Activated CD8-positive, alpha-beta memory T cell treated with anti-CD3 and anti-CD28 coated beads, Interleukin-2, amount 50 U/mL, for 1 hour (primary cell): ENCODE data around the gene STX11.
"Not testable (repeated sequence)": the region's sequence is repeated elsewhere in the genome, so short reads cannot be mapped to it uniquely, and the experiment has no call there.

Experiments used
- DNase-seq: peaks from one replicate; pipeline ENCODE4 v3.0.0-alpha.2; 2020; ENCODE audit errors: extremely low read depth

STX11 gene

DNA sequence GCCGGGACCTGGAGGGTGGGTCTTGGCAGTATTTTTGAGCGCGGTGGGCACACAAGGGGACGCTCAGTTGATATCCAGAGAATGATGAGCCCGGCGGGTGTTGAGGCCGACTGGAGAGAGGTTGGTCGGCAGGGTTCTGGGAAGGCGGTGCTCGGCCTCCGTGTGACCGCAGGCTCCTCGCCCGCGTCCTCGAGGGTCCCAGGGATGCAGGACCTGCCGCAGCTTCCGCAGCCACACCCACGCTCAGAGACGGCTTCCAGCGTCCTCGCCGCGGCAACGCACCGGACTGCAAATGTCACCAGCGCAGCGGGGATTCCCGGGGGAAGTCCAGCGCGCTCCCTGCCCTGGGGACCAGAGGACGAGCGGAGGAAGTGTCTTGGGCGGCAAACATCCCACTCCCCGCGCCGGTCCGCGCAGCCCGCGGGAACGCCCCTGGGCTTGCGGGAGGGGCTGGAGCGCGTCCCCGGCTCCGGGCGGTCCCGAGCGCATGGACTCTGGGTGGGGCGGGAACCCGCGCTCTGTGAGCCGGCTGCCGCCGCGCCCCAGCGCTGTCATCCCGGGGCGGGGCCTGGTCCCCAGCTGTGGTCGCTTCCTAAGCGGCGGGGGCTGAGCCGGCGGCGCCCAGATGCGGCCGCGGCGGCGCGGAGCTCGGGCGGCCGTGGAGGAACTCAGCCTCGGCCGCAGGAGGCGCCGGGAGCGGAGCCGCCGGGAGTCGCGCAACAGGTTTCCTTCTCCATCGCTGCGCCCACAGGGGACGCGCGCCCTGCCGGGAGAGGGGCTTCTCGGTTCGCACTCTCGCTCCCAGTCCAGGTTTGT lies at the start of gene STX11:
TSS of gene STX11 (plus strand) at position 624 of the 816 bp plus-strand sequence. CDS start 36,111 bp downstream, outside the sequence.
- DNase-seq, result no peak

DNA sequence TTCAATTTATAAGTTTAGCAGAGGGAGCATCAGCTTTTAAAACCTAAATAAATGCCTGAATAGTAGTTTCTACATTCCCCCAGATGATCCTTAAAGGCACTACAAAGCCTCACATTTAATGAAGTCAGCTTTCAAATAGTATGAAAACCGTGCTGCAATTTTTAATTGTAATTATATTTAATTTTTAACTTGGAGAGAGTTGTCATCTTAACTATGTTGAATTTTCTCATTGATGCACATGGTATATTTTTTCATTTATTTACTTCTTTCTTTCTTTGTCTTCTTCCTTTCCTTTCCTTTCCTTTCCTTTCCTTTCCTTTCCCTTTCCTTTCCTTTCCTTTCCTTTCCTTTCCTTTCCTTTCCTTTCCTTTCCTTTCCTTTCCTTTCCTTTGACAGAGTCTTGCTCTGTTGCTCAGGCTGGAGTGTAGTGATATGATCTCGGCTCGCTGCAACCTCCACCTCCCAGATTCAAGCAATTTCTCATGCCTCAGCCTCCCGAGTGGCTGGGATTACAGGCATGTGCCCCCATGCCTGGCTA lies 47.2 kb upstream of the STX11 start:
- DNase-seq, result no peak

DNA sequence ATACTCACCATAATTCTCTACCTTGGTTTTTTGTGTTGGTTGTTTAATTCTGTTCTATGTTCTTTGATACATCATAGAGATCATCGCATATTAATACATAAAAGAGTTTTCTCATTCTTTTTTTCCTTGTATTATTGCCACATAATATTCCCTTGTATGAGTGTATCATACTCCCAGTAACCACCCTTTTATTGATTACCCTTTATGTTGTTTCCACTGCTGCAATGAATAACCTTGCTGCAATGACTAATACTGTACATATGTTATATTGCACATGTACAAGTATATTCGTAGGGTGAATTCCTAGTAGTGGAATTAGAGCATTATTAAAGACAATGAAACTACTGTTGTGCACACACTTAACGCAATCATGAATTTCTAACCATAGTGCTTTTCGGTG lies 45.8 kb upstream of the STX11 start:
- DNase-seq, result no peak

DNA sequence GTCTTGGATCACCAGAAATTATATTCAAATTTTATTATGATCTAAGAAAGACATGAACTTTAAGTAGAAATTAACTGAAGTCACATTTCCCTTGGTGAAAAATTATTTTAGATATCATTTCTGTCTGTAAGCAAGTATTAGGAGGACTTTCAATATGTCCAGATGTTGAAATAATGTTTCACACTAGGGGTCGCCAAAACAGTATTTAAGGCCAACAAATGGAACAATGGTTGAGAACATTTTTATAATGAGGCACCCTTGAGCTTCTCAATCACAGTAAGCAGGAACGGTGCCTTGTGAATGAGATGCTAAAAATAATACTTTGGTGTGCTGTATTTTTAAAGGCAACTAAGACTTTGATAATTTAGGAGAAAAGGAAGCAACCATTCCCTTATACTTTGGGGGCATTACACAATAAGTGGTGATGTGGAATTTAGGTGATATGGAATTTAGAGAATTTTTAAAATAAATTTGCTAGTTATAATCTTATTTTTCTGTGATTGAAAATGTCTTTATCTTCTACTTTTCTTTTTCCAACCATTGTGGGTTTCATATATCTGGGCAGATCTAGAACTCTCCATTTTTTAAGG lies 45.3 kb upstream of the STX11 start:
- DNase-seq, result peak; percentile 20

DNA sequence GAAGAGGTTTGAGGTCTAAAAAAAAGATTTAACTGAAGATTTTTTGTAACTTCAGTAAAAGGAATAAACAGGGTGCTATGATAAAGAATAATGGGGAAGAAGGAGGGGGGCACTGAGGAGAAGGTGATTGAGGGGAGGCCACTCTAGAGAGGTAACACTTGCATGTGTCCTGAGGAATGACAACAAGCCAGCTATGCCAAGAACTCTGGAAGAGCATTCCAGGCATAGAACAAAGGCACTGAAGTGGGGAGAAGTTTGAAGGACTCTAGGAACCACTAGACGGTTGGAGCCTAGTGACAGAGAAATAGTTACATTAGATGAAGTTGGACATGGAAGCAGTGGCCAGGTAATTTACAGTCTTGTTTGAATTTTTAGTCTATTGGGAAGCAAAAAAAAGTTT lies 44.1 kb upstream of the STX11 start:
- no peak for DNase-seq

DNA sequence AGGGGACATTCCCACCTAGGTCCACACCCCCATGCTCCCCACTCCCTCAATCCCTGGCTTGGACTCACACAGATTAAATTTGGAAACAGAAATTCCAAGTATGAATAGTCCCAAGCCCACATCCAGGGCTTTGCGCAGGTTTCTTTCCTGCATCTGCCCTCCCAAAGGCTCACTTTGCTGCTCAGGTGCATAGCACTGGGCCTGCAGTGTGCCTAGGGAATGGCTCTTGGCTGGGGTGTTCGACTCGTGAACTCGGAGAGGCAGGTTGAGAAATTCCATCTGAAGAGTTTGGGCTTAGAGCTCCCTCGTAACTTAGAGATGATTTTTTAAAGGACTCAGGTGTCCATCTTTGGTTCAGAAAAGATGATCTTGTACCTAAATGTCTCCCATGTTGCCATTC lies 40.1 kb upstream of the STX11 start:
- DNase-seq, result no peak

DNA sequence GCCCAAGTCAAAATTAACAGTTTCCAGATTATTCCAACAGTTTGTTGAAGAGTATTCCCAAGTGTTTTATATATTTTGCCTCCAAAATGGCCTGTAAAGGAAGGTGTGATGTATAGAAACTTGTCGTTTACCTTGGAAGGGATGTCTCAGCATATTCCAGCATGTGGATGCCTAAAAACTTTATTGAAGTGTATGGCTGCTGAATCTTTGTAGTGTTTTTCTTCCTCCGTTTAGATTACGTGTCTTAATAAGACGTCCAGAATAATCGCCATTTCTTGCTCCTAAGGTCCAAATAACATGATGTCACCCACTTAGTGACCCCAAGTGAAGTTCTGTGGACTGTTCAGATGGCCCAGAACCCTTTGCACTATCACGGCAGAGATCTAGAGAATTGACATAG lies 37.0 kb upstream of the STX11 start:
- DNase-seq, result no peak

DNA sequence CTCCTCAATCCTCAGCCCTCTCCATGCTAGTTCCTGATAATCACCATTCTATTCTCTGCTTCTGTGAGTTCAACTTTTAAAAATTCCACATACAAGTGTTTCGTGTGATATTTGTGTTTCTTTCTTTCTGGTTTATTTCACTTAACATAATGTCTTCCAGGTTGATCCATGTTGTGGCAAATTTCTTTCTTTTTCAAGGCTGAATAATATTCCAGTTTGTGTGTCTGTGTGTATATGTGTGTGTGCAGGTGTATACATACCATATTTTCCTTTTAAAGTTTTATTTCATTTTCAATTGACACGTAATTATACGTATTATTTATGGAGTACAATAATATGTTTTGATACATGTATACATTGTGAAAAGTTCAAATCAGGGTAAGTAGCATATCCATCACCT lies 35.1 kb upstream of the STX11 start:
- no peak for DNase-seq

DNA sequence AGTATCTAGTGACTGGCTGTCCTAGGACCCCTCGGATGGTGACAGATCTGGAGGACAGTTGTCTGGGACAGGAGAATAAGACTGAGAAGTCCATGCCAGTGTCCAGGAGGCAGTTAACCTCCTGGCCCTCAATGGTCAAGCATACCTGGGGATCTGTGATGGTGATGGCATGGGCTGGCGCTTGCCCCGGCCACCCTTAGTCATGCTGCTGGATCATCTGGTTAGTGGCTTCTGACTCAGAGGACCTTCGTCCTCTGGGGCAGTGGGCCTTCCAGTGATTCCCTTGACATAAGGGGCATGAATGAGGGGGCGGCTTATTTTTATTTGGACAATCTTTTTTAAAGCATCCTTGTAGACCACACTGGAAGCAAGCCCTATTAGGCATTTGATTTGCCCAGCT lies 30.9 kb upstream of the STX11 start:
- DNase-seq, result no peak

DNA sequence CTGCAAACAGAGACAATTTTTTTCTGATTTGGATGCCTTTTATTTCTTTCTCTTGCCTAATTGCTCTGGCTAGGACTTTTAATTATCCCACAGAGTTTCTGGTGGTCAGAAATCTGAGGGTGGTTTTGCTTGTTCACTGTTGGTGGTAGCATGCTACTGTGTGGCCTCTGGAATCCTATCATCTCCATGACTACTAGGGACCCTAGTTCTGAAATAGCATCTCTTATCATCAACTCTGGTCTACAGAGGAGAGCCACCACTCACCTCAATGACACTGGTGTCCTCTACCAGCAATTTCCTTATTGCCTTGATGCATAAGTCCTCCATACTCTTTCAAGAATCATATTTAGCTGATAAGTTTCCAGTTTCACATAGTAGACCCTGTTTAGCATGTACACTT lies 27.5 kb upstream of the STX11 start:
- DNase-seq, result no peak

DNA sequence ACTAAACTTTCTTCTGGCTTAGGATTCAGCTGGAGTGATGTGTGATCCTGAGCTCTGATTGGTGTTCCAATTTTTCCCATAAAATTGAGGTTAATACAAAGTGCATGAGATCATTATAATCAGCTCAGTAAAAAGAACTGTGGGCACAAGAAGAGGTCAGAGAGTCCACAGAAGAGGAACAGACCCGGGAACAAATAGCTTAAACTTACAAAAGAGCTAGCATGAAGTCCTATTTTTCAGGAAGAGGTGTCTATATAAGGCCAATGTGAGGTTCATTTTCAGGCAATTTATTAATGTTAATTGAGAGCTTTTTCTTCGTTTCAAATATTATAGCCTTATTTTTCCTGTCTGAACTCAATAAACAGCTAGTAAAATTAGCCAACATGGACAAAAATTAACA lies 26.9 kb upstream of the STX11 start:
- DNase-seq, result no peak

DNA sequence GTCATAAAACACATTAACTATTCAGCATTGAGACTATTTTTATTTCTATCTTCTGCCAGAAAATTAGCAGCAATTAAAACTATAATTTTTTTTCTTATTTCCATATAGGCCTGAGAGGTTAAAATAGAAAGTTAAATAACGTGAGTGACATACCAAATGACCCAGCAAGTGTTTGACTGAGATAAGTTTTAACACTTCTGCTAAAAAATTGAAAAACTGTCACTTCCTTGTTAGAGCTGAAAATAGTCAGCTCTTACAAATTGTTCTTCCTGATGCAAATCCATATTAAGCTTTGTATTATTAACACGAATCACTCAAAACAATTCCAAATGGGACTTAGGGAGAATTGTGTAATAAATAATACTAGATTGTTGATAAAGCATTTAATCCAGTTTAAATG lies 26.5 kb upstream of the STX11 start:
- DNase-seq, result no peak

DNA sequence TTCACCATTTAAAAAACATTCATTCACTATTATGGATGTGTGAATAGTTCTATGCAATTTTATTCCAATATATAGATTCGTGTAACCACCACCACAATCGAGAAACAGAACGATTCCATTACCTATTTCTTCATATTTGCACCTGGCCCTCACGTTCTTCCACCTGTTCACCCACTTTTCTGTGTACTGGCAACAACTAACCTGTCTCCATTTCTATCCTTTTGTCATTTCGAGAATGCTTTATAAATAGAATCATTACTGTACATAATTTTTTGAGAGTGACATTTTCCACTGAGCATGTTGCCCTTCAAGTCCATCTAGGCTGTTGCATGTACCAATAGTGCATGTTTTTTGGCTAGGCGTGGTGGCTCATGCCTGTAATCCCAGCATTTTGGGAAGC lies 23.2 kb upstream of the STX11 start:
- DNase-seq, result no peak

DNA sequence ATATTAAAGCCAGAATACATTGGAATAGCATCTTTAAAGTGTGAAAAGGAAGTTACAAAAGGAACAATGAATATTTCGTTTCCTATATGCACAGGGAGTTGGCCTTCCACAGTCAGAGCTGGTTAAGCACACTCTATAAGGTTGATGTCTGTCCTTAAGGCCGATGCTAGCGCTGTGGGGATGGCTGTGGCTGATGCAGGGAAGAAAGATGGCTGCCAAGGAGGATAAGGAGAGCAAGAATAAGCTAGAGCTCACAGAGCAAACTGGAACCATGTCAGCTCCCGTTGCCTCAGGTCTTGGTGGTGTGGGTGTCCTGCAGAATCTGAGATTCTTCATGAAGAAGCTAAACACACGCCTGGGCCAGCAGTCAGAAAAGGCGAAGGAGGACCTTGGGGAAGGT lies 20.8 kb upstream of the STX11 start:
- no peak for DNase-seq

DNA sequence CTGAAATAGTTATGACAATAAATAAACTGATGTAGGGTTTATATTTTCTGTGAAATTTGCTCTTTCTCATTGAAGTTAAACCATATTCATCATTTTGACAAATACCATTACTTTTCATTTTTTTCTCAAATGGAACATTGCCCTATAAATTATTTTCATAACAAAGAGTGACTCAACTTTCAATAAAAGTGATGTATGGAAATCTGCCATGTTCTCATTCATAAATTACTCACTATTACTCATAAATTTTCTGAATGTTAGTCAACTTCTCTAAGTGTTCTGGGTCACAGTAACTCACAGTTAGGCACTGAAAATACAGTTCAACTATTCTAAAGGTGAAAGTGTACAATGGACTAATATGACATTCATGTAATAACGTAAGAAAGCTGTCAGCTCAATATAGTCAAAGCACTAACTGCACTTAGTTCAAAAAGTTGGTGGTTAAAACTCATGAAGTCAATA lies 19.0 kb upstream of the STX11 start:
- no peak for DNase-seq

DNA sequence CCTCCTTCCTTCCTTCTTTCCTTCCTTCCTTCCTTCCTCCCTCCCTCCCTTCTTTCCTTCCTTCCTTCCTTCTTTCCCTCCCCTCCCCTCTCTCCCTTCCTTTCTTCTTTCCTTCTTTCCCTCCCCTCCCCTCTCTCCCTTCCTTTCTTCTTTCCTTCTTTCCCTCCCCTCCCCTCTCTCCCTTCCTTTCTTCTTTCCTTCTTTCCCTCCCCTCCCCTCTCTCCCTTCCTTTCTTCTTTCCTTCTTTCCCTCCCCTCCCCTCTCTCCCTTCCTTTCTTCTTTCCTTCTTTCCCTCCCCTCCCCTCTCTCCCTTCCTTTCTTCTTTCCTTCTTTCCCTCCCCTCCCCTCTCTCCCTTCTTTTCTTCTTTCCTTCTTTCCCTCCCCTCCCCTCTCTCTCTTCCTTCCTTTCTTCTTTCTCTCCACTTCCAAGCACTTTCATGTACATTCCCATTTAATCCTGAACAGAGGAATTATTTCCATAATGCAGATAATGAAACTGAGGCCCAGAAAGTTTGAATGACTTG lies 18.1 kb upstream of the STX11 start:
- not testable (repeated sequence) for DNase-seq

DNA sequence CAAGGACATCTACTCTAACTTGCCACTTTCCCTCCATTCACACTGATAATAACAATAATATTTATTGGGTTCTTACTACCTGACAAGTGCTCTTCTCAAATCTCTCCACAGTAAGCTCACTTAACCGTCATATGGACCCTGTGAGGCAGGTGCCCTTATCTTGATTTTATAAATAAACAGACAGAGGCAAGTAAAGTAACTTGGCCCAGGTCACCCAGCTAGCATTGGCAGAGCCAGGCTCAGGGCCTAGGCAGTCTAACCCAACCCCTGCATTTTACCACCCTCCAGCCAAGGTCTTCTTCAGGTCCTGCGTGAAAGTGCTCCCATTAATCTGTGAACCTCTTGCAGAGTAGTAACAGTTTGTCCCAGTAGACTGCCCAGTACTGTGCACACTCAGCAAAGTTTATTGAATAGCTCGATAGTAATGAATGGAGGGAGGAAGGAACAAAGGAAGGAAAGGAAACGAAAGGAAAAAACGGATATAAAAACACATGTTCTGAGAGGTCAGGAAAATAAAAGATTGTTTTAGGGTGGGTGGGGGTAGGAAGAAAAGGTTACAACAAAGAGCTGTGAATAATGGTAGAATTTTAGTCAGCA lies 17.0 kb upstream of the STX11 start:
- no peak for DNase-seq

DNA sequence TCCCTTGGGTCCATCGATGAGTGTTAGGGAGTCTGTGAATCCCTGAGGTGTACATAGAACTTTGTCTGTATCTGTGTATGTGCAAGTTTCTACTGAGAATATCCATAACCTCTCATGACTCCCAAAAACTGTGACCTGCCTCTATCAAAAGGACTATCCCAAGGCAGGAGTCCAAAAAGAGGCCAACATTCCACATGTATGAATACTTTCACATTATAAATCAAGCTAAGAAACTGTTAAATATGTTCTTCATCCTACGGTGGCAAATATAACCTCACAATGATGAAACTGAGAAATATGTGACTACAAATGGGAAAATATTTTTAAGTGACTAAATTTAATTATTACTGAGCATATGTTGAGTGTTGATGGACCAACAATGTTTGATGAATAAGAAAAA lies 16.1 kb upstream of the STX11 start:
- DNase-seq, result no peak

DNA sequence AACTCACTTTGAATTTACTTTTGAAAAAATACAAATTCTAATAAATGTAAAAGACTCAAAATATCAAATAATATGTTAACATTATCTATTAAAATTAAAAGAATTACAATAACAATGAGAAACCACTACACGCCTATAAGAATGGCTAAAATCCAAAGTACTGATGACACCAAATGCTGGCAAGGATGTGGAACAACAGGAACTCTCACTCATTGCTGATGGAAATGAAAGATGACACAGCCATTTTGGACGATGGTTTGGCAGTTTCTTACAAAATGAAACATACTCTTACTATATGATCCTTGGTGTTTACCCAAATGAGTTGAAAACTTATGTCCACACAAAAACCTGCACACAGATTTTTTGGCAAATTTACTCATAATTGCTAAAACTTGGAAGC lies 15.6 kb upstream of the STX11 start:
- no peak for DNase-seq

DNA sequence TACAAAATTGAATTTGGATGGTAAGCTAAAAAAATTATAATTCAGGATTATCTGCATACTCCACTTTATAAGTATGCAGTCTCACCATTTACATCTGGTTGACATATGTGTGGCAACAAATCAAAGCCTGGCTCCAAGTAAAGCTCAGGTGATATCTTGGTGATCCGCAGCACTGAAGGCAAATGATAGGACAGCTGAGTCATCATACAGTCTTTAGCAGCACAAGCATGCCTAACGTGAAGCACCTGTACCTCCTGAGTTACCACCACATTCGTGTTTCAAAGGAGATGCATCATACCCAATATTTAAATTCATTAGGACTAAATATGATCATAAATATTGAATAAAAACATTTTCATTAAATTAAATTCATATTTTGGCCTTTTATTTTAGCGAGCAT lies 11.8 kb upstream of the STX11 start:
- no peak for DNase-seq

DNA sequence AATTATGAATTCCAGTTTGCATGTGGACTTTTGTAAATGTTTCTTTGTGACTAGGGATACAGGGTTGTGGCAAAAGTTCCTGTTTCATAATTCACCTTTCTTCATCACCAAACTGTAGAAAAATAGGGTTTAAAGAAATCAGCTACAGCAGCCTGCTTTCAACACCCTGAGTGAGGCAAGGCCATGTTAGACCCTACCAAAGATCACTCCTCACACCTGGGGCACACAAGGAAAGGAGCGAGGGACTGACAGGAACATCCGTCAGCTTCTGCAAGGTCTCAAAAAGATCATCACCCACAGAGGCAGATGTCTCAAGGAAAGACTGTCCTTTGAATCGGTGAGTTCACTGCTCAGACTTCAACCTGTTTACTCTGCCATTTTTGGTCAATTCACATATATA lies 10.5 kb upstream of the STX11 start:
- no peak for DNase-seq

DNA sequence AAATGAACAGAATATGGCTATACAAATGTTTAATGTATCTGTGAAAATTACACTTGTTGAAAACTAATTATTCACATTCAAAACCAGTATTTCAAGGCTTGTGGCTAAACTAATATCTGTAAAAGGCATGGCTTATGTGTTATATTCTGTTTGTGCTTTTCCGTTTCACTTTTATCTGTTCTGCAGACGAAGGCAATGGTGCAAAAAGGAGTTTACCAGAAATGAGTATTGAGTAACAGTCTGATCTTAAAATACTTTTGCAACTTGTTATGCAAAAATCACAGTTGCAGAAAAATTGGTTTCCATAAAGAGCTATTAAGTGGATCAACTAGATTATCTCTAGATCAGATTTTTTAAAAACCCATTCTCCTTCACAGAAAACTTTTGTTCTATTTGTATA lies 9.4 kb upstream of the STX11 start:
- DNase-seq, result no peak

DNA sequence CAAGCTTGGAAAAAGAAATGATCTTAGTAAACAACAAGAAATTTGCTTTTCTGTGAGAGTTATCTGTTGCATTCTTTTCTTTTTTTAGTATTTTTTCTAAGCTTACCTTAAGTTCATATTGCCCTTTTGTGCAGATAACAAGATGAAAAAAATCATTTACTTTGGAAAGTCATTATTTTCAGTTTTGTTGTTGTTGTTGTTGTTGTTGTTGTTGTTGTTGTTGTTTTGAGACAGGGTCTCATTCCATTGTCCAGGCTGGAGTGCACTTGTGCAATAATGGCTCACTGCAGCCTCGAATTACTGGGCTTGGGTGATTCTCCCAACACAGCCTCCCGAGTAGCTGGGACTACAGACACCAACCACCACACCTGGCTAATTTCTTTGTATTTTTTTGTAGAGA lies 8.8 kb upstream of the STX11 start:
- DNase-seq, result no peak
